ENCODE measurements around the gene TMC4.

TMC4 gene

DNA sequence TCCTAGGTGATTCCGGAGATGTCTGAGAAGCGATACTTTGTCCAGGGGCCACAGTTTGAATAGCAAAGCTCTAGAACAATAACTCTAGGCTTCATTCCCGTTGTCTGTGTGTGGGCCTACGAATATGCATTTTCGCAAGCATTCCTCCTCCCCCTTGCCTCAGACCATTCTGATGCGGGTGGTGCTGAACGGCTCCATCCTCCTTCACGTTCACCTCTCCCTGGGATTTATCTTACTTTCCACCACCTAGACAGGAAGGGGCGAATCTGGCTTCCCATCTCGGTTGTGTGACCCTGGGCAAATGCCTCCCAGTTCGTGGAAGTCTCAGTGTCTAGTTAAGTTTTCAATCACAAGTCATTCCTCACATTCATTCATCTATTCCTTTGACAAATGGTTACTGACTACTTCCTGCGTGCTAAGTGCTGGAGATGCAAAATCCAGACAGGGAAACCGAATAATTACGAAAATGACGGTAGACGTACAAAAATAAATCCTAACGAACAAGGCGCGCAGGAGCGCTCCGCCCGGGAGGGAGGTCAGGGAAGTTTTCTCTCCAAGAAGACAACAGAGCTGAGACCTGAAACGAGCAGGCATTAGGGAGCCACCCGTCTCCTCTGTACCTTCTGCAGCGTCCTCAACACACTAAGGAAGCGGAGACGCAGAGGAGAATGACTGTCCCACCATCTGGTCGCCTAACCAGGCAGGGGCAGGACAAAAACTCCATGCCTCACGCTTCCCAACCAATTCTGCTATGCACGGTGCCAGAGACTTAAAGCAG is 36.7 kb downstream of the TMC4 start:
- Histone ChIP-seq H3K9me3 (ENCODE audit: low read length) (no peaks in the 10 kb centered on the region), H3K27me3 (ENCODE audit: insufficient read depth, low read length) (no peaks in the 10 kb centered on the region), H3K36me3 (ENCODE audit: insufficient read depth, low read length) (peaks cover 29% of the 10 kb centered on the region), H2AFZ (ENCODE audit: low read depth, low read length) (peak overlapping the region; percentile 11), H3K4me3 (ENCODE audit: low read length) (peak overlapping the region; percentile 52), H3K4me1 (ENCODE audit: insufficient read depth, low read length) (peaks cover 22% of the 10 kb centered on the region)

DNA sequence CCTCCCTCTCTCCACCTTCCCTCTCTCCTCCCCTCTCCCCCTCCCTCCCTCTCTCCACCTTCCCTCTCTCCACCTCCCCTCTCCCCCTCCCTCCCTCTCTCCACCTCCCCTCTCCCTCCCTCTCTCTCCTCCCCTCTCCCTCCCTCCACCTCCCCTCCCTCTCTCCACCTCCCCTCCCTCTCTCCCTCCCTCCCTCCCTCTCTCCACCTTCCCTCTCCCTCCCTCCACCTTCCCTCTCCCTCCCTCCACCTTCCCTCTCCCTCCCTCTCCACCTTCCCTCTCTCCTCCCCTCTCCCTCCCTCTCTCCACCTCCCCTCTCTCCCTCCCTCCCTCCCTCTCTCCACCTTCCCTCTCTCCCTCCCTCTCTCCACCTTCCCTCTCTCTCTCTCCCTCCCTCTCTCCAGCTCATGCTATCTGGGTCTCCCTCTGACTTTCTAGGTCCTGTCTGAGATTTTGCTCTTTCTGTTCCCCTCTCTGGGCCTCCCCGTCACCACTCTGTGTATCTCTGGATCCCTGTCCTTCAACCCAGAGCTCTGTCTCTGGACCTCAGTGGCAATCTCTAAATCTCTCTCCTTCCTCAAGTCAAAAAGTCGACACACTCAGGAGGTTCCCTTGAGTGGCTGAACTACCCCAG is 38.9 kb downstream of the TMC4 start:
- Histone ChIP-seq H3K4me1 (ENCODE audit: insufficient read depth, low read length) (peaks cover 15% of the 10 kb centered on the region), H3K36me3 (ENCODE audit: insufficient read depth, low read length) (peaks cover 25% of the 10 kb centered on the region), H3K4me3 (ENCODE audit: low read length) (no peak overlapping the region), H3K27me3 (ENCODE audit: insufficient read depth, low read length) (no peaks in the 10 kb centered on the region), H2AFZ (ENCODE audit: low read depth, low read length) (no peak overlapping the region), H3K9me3 (ENCODE audit: low read length) (no peaks in the 10 kb centered on the region)

- no peaks in the 10 kb centered on the region for H3K27me3 ChIP-seq (ENCODE audit: insufficient read depth, low read length)
- peaks cover 9% of the 10 kb centered on the region for H3K4me1 ChIP-seq (ENCODE audit: insufficient read depth, low read length)
- H2AFZ ChIP-seq (ENCODE audit: low read depth, low read length), result no peak overlapping the region
- H3K36me3 ChIP-seq (ENCODE audit: insufficient read depth, low read length), result peaks cover 28% of the 10 kb centered on the region
- H3K4me3 ChIP-seq (ENCODE audit: low read length), result no peak overlapping the region
- no peaks in the 10 kb centered on the region for H3K9me3 ChIP-seq (ENCODE audit: low read length)
Measured at GRCh38 chr19:54133312-54133956, 39.5 kb downstream of the TMC4 start.

DNA sequence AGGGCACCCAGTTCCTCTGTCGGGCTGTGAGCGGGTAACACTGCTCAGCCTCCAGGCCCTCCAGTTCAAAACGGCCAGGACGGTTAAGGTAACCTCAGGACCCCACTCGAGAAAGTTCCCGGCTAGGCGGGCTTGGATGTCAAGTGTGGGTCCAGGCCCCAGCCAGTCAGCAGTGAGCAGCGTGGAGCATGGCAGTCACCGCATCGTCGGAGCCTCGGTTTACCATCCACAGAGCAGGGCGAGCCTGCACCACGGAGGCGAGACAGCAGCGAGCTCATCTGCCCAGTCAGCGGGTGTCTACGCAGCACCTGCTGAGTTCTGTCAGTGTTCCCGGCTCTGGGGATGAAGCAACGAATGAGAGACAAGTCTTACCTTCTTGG is 43.4 kb downstream of the TMC4 start:
- Histone ChIP-seq H3K4me1 (ENCODE audit: insufficient read depth, low read length) (no peaks in the 10 kb centered on the region), H3K36me3 (ENCODE audit: insufficient read depth, low read length) (peaks cover 60% of the 10 kb centered on the region), H3K4me3 (ENCODE audit: low read length) (no peak overlapping the region), H3K9me3 (ENCODE audit: low read length) (no peaks in the 10 kb centered on the region), H2AFZ (ENCODE audit: low read depth, low read length) (no peak overlapping the region), H3K27me3 (ENCODE audit: insufficient read depth, low read length) (no peaks in the 10 kb centered on the region)

GRCh38 chr19:54128796-54129616 is 44.0 kb downstream of the TMC4 start:
- Histone ChIP-seq H3K4me1 (ENCODE audit: insufficient read depth, low read length) (no peaks in the 10 kb centered on the region), H2AFZ (ENCODE audit: low read depth, low read length) (no peak overlapping the region), H3K36me3 (ENCODE audit: insufficient read depth, low read length) (peaks cover 65% of the 10 kb centered on the region), H3K9me3 (ENCODE audit: low read length) (no peaks in the 10 kb centered on the region), H3K4me3 (ENCODE audit: low read length) (no peak overlapping the region), H3K27me3 (ENCODE audit: insufficient read depth, low read length) (no peaks in the 10 kb centered on the region)

DNA sequence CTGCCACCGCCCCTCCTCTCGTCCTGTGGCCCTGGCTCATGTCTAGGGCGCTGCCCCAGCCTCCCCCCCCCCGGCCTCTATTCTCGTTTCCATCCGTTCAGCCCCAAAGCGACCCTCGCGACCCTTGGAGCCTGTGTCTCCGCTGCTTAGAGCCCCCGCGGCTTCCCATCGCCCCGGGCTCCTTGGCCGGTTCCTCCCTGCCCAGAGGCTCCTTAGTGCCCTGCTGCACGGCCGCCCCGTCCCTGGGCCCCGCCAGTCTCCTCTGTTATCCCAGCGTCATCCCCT is 44.6 kb downstream of the TMC4 start:
- H2AFZ ChIP-seq (ENCODE audit: low read depth, low read length), result no peak overlapping the region
- no peaks in the 10 kb centered on the region for H3K4me1 ChIP-seq (ENCODE audit: insufficient read depth, low read length)
- H3K4me3 ChIP-seq (ENCODE audit: low read length), result no peak overlapping the region
- H3K9me3 ChIP-seq (ENCODE audit: low read length), result no peaks in the 10 kb centered on the region
- H3K27me3 ChIP-seq (ENCODE audit: insufficient read depth, low read length), result no peaks in the 10 kb centered on the region
- peaks cover 71% of the 10 kb centered on the region for H3K36me3 ChIP-seq (ENCODE audit: insufficient read depth, low read length)

DNA sequence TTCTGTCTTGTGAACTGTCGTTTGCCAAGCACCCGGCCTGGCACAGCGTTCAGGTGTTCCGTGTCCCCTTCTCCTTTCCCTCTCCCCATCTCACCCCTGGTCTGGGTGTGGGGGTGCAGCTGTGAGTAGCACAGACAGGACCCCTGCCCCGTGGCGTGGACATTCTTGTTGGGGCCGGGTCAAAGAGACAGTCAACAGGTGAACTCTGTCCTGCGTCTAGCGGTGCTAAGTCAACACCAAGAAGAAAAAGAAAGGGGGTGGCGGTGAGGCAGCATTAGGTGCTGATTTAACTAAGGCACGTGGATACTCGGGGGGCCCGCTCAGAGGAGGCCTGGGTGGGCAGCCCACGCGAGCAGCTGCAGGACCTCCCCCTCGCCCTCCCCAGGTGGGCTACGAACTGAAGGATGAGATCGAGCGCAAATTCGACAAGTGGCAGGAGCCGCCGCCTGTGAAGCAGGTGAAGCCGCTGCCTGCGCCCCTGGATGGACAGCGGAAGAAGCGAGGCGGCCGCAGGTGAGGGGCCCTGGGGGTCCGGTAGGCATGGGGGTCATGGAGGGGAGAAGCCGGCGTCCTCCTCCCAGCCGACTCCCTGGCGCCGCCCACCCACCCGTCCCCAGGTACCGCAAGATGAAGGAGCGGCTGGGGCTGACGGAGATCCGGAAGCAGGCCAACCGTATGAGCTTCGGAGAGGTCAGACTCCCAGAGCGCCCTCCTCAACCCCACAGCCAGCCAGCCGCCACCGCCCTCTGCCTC is 45.1 kb downstream of the TMC4 start:
- Histone ChIP-seq H3K36me3 (ENCODE audit: insufficient read depth, low read length) (peaks cover 76% of the 10 kb centered on the region), H3K9me3 (ENCODE audit: low read length) (no peaks in the 10 kb centered on the region), H3K4me1 (ENCODE audit: insufficient read depth, low read length) (no peaks in the 10 kb centered on the region), H3K4me3 (ENCODE audit: low read length) (no peak overlapping the region), H2AFZ (ENCODE audit: low read depth, low read length) (no peak overlapping the region), H3K27me3 (ENCODE audit: insufficient read depth, low read length) (no peaks in the 10 kb centered on the region)

GRCh38 chr19:54125713-54126112 is 47.2 kb downstream of the TMC4 start:
- Histone ChIP-seq H2AFZ (ENCODE audit: low read depth, low read length) (no peak overlapping the region), H3K4me3 (ENCODE audit: low read length) (no peak overlapping the region), H3K36me3 (ENCODE audit: insufficient read depth, low read length) (peaks cover 81% of the 10 kb centered on the region), H3K4me1 (ENCODE audit: insufficient read depth, low read length) (no peaks in the 10 kb centered on the region), H3K27me3 (ENCODE audit: insufficient read depth, low read length) (no peaks in the 10 kb centered on the region), H3K9me3 (ENCODE audit: low read length) (no peaks in the 10 kb centered on the region)

DNA sequence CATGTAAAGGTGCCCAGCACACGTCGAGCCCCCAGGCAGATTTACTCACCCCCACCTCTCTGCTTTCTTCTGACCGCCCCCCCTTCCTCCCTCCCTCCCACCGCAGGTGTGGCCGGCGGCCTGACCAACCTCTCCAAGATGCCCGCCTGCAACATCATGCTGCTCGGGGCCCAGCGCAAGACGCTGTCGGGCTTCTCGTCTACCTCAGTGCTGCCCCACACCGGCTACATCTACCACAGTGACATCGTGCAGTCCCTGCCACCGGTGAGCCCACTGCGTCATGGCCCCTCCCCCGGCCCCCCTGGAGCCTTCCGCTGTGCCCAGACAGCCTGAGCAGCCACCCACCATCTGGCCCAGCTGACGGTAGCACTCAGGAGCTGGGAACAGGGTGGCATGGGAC is 48.6 kb downstream of the TMC4 start:
- H3K9me3 ChIP-seq (ENCODE audit: low read length), result no peaks in the 10 kb centered on the region
- no peak overlapping the region for H2AFZ ChIP-seq (ENCODE audit: low read depth, low read length)
- H3K4me1 ChIP-seq (ENCODE audit: insufficient read depth, low read length), result no peaks in the 10 kb centered on the region
- no peaks in the 10 kb centered on the region for H3K27me3 ChIP-seq (ENCODE audit: insufficient read depth, low read length)
- no peak overlapping the region for H3K4me3 ChIP-seq (ENCODE audit: low read length)
- H3K36me3 ChIP-seq (ENCODE audit: insufficient read depth, low read length), result peaks cover 82% of the 10 kb centered on the region

DNA sequence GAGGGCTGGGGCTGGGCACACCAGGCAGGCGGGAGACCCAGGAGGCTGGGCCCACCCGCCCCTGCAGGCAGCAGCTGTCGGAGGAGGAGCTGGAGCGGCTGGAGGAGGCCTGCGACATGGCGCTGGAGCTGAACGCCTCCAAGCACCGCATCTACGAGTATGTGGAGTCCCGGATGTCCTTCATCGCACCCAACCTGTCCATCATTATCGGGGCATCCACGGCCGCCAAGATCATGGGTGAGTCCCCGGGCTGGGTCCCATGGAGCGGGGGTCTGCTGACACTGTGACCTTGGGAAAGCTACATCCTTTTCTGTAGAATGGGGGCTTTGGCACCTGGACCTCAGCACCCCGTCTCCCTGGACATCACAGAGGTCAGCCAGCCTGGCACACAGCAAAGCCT is 49.3 kb downstream of the TMC4 start:
- Histone ChIP-seq H3K4me1 (ENCODE audit: insufficient read depth, low read length) (no peaks in the 10 kb centered on the region), H3K4me3 (ENCODE audit: low read length) (no peak overlapping the region), H3K27me3 (ENCODE audit: insufficient read depth, low read length) (no peaks in the 10 kb centered on the region), H2AFZ (ENCODE audit: low read depth, low read length) (no peak overlapping the region), H3K36me3 (ENCODE audit: insufficient read depth, low read length) (peaks cover 78% of the 10 kb centered on the region), H3K9me3 (ENCODE audit: low read length) (no peaks in the 10 kb centered on the region)

DNA sequence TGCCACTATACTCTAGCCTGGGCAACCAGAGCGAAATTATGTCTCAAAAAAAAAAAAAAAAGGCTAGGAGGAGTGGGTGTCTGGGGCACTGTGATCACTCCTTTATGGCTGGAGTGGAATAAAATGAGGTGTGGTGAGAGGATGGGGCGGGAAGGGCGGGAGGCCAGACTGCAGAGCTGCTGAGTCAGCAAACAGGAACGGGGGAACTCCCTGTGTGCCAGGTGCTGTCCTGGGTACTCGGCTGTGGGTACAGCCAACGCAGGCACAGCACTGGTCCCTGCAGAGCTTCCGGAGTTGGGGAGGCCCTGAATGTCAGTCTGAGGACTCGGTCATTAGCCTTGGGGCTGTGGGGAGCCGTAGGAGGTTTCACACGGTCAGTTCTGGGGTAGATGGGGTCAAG is 51.7 kb downstream of the TMC4 start:
- H3K4me3 ChIP-seq (ENCODE audit: low read length), result no peak overlapping the region
- H3K36me3 ChIP-seq (ENCODE audit: insufficient read depth, low read length), result peaks cover 68% of the 10 kb centered on the region
- no peak overlapping the region for H2AFZ ChIP-seq (ENCODE audit: low read depth, low read length)
- no peaks in the 10 kb centered on the region for H3K27me3 ChIP-seq (ENCODE audit: insufficient read depth, low read length)
- H3K4me1 ChIP-seq (ENCODE audit: insufficient read depth, low read length), result peaks cover 7% of the 10 kb centered on the region
- no peaks in the 10 kb centered on the region for H3K9me3 ChIP-seq (ENCODE audit: low read length)

GRCh38 chr19:54115109-54116063 is 57.6 kb downstream of the TMC4 start, which contains the start of the genes PRPF31 and TFPT:
TSS of gene PRPF31 (plus strand) at chr19:54115754. CDS start at chr19:54118279, 2,525 bp downstream.
TSS of gene TFPT (minus strand) at chr19:54115657. CDS start at chr19:54115269, 388 bp downstream.
- peaks cover 27% of the 10 kb centered on the region for H3K36me3 ChIP-seq (ENCODE audit: insufficient read depth, low read length)
- H3K9me3 ChIP-seq (ENCODE audit: low read length), result no peaks in the 10 kb centered on the region

More at GRCh38 chr19:54115109-54116063, 57.6 kb downstream of the TMC4 start, which contains the start of the genes PRPF31 and TFPT:
- peak within 1 kb of the TSS; percentile 57 for H3K4me3 ChIP-seq (ENCODE audit: low read length)
- H3K4me1 ChIP-seq (ENCODE audit: insufficient read depth, low read length), result peaks cover 15% of the 10 kb centered on the region
- no peak within 1 kb of the TSS for H2AFZ ChIP-seq (ENCODE audit: low read depth, low read length)
- H3K27me3 ChIP-seq (ENCODE audit: insufficient read depth, low read length), result no peaks in the 10 kb centered on the region
